Mesenteric fat pad (tissue), 1 donor: ENCODE results near the gene CHADL. TPM values are rescaled to one million over a fixed set of nuclear protein-coding genes. Genes with fewer than 3 reads are reported as not detected.
"Not testable (repeated sequence)": the region's sequence is repeated elsewhere in the genome, so short reads cannot be mapped to it uniquely, and the experiment has no call there.

Source experiments
- DNase-seq: peaks from one replicate; pipeline ENCODE4 v3.0.0-alpha.2; 2020; ENCODE audit warnings: low spot score
- microRNA-seq: library from miRNA; unstranded; fragments of <30 nt; microRNA quantifications from one replicate; pipeline ENCODE4 v1.2.0, GENCODE V29; 2020; ENCODE audit warnings: borderline number of aligned reads
- total RNA-seq: library from RNA; stranded (reverse); fragmentation: NEBNext Ultra II Directional; extraction: Animal tissue kit (Norgen Biotek cat#: 25700); gene quantifications from one replicate; pipeline ENCODE4 v1.2.1, GENCODE V29; 2021
- donor health status: DM: yes; HTN: yes; CAD: no.

CHADL gene
- total RNA-seq, 1 donor from 2014 or later: 2.9 TPM

DNA sequence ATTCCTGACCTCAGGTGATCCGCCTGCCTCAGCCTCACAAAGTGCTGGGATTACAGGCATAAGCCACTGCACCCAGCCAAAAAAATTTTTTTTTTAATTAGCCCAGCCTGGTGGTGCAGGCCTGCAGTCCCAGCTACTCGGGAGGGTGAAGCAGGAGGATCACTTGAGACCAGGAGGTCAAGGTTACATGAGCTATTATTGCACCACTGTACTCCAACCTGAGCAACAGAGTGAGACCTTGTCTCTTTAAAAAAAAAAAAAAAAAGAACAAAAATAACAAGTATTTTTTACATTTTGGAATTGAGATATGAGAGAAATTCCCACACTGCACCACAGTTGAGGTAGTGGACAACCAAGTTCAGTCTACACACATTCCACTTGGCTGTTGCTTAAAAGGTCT, 49.3 kb downstream of the CHADL start:
- DNase-seq: no peak

DNA sequence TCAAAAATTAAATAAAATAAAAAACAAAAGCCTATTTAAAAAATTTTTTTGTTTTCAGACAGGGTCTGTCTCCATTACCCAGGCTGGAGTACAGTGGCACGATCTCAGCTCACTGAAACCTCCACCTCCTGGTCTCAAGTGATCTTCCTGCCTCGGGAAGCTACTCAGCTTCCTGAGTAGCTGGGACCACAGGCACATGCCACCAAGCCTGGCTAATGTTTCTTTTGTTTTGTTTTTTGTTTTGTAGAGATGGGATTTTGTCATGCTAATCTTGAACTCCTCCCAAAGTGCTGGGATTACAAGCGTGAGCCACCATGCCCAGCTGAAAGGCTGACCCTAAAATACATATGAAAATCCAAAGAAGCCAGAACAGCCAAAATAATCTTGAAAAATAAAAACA, 56.1 kb downstream of the CHADL start:
- peak; percentile 14 for DNase-seq

- peak; percentile 55 for DNase-seq
These were observed 59.1 kb downstream of the CHADL start for GRCh38 chr22:41181349-41182241.

GRCh38 chr22:41180926-41181325, 59.8 kb downstream of the CHADL start:
- DNase-seq: no peak

GRCh38 chr22:41180362-41180761, 60.4 kb downstream of the CHADL start:
- not testable (repeated sequence) for DNase-seq

Small RNA genes within 50 kb of the gene (microRNA-seq; reads per million reads assigned to microRNA genes)
- gene MIR6889: not detected

Other genes starting within 250 kb of the CHADL start
- gene EP300, start 148.3 kb downstream of the CHADL start, total RNA-seq: 61.1 TPM
- gene L3MBTL2, start 35.6 kb downstream of the CHADL start, total RNA-seq: 18.8 TPM
- 42.7 TPM for gene RANGAP1, start 45.3 kb upstream of the CHADL start, total RNA-seq
- 55.6 TPM for gene ZC3H7B, start 60.6 kb upstream of the CHADL start, total RNA-seq
- gene TEF, start 141.0 kb upstream of the CHADL start, total RNA-seq: 15.6 TPM
- 82.4 TPM for gene TOB2, start 205.9 kb upstream of the CHADL start, total RNA-seq
- gene PHF5A, start 227.8 kb upstream of the CHADL start, total RNA-seq: 35.9 TPM
- 109 TPM for gene ACO2, start 228.2 kb upstream of the CHADL start, total RNA-seq